Natural killer cell treated with Interleukin-12 subunit alpha and Interleukin-12 subunit beta and Interleukin-15 and Interleukin-18, amount 100 ng/mL, for 72 hours (primary cell): ENCODE data around the gene HSD3B7. TPM values are rescaled to one million over a fixed set of nuclear protein-coding genes. Genes with fewer than 3 reads are reported as not detected.
A peak's percentile ranks its signal among the peaks of the same experiment; 100 is the strongest.
"Not testable (repeated sequence)": the region's sequence is repeated elsewhere in the genome, so short reads cannot be mapped to it uniquely, and the experiment has no call there.

Experiments used
- ATAC-seq, 2 donors: fragments of 150-1000 bp; cut with Tn5 transposase in 1 of 2; sonication (Bioruptor Pico), chemical (Tn5 transposase) in 1 of 2; 2 replicates each; pipeline ENCODE4 v1.10.0; 2021
- DNase-seq: peaks from one replicate; pipeline ENCODE4 v3.0.0; 2022; ENCODE audit warnings: low spot score
- H3K27ac Mint-ChIP-seq, 2 donors: 1 replicate in 1 of 2; 2 replicates in 1 of 2; pipeline ENCODE4 v1.8.0; 2022; ENCODE audit warnings: mixed read lengths in 2 of 2, mild to moderate bottlenecking in 1 of 2, moderate library complexity in 1 of 2
- H3K27me3 Mint-ChIP-seq, 2 donors: 1 replicate in 1 of 2; 2 replicates in 1 of 2; pipeline ENCODE4 v1.8.0; 2022; ENCODE audit warnings: mixed read lengths in 2 of 2
- H3K36me3 Mint-ChIP-seq: one replicate; pipeline ENCODE4 v1.8.0; 2022; ENCODE audit warnings: mixed read lengths
- H3K4me1 Mint-ChIP-seq, 2 donors: 1 replicate in 1 of 2; 2 replicates in 1 of 2; pipeline ENCODE4 v1.8.0; 2022; ENCODE audit warnings: low read depth in 2 of 2, mixed read lengths in 2 of 2, mild to moderate bottlenecking in 1 of 2
- H3K4me3 Mint-ChIP-seq: one replicate; pipeline ENCODE4 v1.8.0; 2022; ENCODE audit warnings: mixed read lengths
- H3K9me3 Mint-ChIP-seq: 2 replicates; pipeline ENCODE4 v1.8.0; 2022; ENCODE audit warnings: mixed read lengths
- total RNA-seq, 2 donors: library from RNA; stranded (reverse); gene quantifications; one replicate each; pipeline ENCODE4 v1.2.3, GENCODE V29; 2022

Gene HSD3B7
- total RNA-seq, 2 donors from 2014 or later, result 2.3 to 5.3 TPM

GRCh38 chr16:31005350-31006085 lies 20.5 kb downstream of the HSD3B7 start:
- Mint-ChIP-seq H3K36me3 (no peaks in the 10 kb centered on the region), H3K4me1 (peaks cover 0 to 5% of the 10 kb centered on the region in 2 donors), H3K27ac (no peak overlapping the region), H3K27me3 (peaks cover 12 to 19% of the 10 kb centered on the region in 2 donors), H3K9me3 (no peaks in the 10 kb centered on the region), H3K4me3 (no peak overlapping the region)
- ATAC-seq (no peak), DNase-seq (no peak)

- peaks cover 12 to 19% of the 10 kb centered on the region in 2 donors for H3K27me3 Mint-ChIP-seq
- H3K36me3 Mint-ChIP-seq, result no peaks in the 10 kb centered on the region
- H3K9me3 Mint-ChIP-seq, result no peaks in the 10 kb centered on the region
- DNase-seq (no peak), ATAC-seq (no peak)
- H3K4me3 Mint-ChIP-seq, result no peak overlapping the region
- H3K4me1 Mint-ChIP-seq, result peaks cover 0 to 5% of the 10 kb centered on the region in 2 donors
- no peak overlapping the region for H3K27ac Mint-ChIP-seq
Measured at GRCh38 chr16:31006086-31006385, 21.0 kb downstream of the HSD3B7 start.

- Mint-ChIP-seq H3K9me3 (no peaks in the 10 kb centered on the region), H3K27me3 (peaks cover 18 to 23% of the 10 kb centered on the region in 2 donors), H3K36me3 (no peaks in the 10 kb centered on the region), H3K4me3 (no peak overlapping the region), H3K4me1 (peaks cover 4 to 9% of the 10 kb centered on the region in 2 donors), H3K27ac (no peak overlapping the region)
- DNase-seq (no peak), ATAC-seq (no peak)
Measured at GRCh38 chr16:31006589-31006988, 21.6 kb downstream of the HSD3B7 start.

GRCh38 chr16:31007684-31008083 lies 22.7 kb downstream of the HSD3B7 start:
- DNase-seq, result no peak
- peaks cover 6 to 15% of the 10 kb centered on the region in 2 donors for H3K4me1 Mint-ChIP-seq
- no peaks in the 10 kb centered on the region for H3K9me3 Mint-ChIP-seq
- ATAC-seq, result no peak
- no peaks in the 10 kb centered on the region for H3K36me3 Mint-ChIP-seq
- H3K4me3 Mint-ChIP-seq, result no peak overlapping the region
- no peak overlapping the region for H3K27ac Mint-ChIP-seq
- H3K27me3 Mint-ChIP-seq, result peaks cover 29 to 31% of the 10 kb centered on the region in 2 donors

- no peak overlapping the region for H3K4me3 Mint-ChIP-seq
- H3K27ac Mint-ChIP-seq, result no peak overlapping the region
- no peaks in the 10 kb centered on the region for H3K36me3 Mint-ChIP-seq
- ATAC-seq (no peak), DNase-seq (no peak)
- H3K4me1 Mint-ChIP-seq, result peaks cover 6 to 15% of the 10 kb centered on the region in 2 donors
- H3K27me3 Mint-ChIP-seq, result peaks cover 32 to 34% of the 10 kb centered on the region in 2 donors
- H3K9me3 Mint-ChIP-seq, result no peaks in the 10 kb centered on the region
Measured at GRCh38 chr16:31008149-31008548, 23.1 kb downstream of the HSD3B7 start.

GRCh38 chr16:31008551-31008950 lies 23.5 kb downstream of the HSD3B7 start:
- H3K4me1 Mint-ChIP-seq, result peaks cover 6 to 15% of the 10 kb centered on the region in 2 donors
- no peak for DNase-seq
- no peaks in the 10 kb centered on the region for H3K9me3 Mint-ChIP-seq
- H3K36me3 Mint-ChIP-seq, result no peaks in the 10 kb centered on the region
- peaks cover 36 to 38% of the 10 kb centered on the region in 2 donors for H3K27me3 Mint-ChIP-seq
- H3K4me3 Mint-ChIP-seq, result no peak overlapping the region
- H3K27ac Mint-ChIP-seq, result no peak overlapping the region
- ATAC-seq, result no peak

- DNase-seq (no peak), ATAC-seq (no peak)
- Mint-ChIP-seq H3K4me3 (no peak overlapping the region), H3K36me3 (no peaks in the 10 kb centered on the region), H3K27me3 (peaks cover 39 to 41% of the 10 kb centered on the region in 2 donors), H3K4me1 (peaks cover 6 to 15% of the 10 kb centered on the region in 2 donors), H3K9me3 (no peaks in the 10 kb centered on the region), H3K27ac (no peak overlapping the region)
Measured at GRCh38 chr16:31009120-31009519, 24.1 kb downstream of the HSD3B7 start.

GRCh38 chr16:31009894-31010584 lies 25.0 kb downstream of the HSD3B7 start:
- no peak overlapping the region for H3K4me3 Mint-ChIP-seq

GRCh38 chr16:31010585-31011325 lies 25.7 kb downstream of the HSD3B7 start, which contains the start of gene STX1B:
Gene STX1B, minus strand, starts transcription at chr16:31010638. Its CDS starts 242 bp downstream, at chr16:31010396.
- Mint-ChIP-seq H3K9me3 (no peaks in the 10 kb centered on the region), H3K27me3 (peaks cover 39 to 45% of the 10 kb centered on the region in 2 donors), H3K4me1 (peaks cover 6 to 15% of the 10 kb centered on the region in 2 donors), H3K27ac (no peak within 1 kb of the TSS), H3K4me3 (peak within 1 kb of the TSS; percentile 45), H3K36me3 (no peaks in the 10 kb centered on the region)
- ATAC-seq (peak in 1 of 2 donors; percentile 31), DNase-seq (no peak)

More at GRCh38 chr16:31009894-31010584, 25.0 kb downstream of the HSD3B7 start:
- Mint-ChIP-seq H3K9me3 (no peaks in the 10 kb centered on the region), H3K36me3 (no peaks in the 10 kb centered on the region), H3K4me1 (peaks cover 6 to 15% of the 10 kb centered on the region in 2 donors), H3K27me3 (peaks cover 39 to 43% of the 10 kb centered on the region in 2 donors), H3K27ac (no peak overlapping the region)
- ATAC-seq (no peak), DNase-seq (no peak)

GRCh38 chr16:31011815-31012214 lies 26.8 kb downstream of the HSD3B7 start:
- Mint-ChIP-seq H3K27me3 (peaks cover 39 to 41% of the 10 kb centered on the region in 2 donors), H3K4me3 (peak overlapping the region; percentile 45), H3K27ac (peak overlapping the region in 1 of 2 donors; percentile 54), H3K4me1 (peaks cover 6 to 15% of the 10 kb centered on the region in 2 donors)
- not testable (repeated sequence) for H3K36me3 Mint-ChIP-seq, DNase-seq, ATAC-seq, H3K9me3 Mint-ChIP-seq

- ATAC-seq, H3K9me3 Mint-ChIP-seq, DNase-seq, H3K36me3 Mint-ChIP-seq, H3K4me3 Mint-ChIP-seq: not testable (repeated sequence)
- Mint-ChIP-seq H3K27ac (peak overlapping the region in 1 of 2 donors; percentile 32), H3K4me1 (peaks cover 6 to 15% of the 10 kb centered on the region in 2 donors), H3K27me3 (peaks cover 39 to 41% of the 10 kb centered on the region in 2 donors)
Measured at GRCh38 chr16:31013292-31013691, 28.3 kb downstream of the HSD3B7 start.

- no peak overlapping the region for H3K4me3 Mint-ChIP-seq
- DNase-seq (no peak), ATAC-seq (no peak)
- H3K36me3 Mint-ChIP-seq, result no peaks in the 10 kb centered on the region
- H3K9me3 Mint-ChIP-seq, result no peaks in the 10 kb centered on the region
- H3K27me3 Mint-ChIP-seq, result peaks cover 27 to 28% of the 10 kb centered on the region in 2 donors
- no peak overlapping the region for H3K27ac Mint-ChIP-seq
- peaks cover 6 to 10% of the 10 kb centered on the region in 2 donors for H3K4me1 Mint-ChIP-seq
Measured at GRCh38 chr16:31016018-31016417, 31.0 kb downstream of the HSD3B7 start.

- ATAC-seq, H3K9me3 Mint-ChIP-seq: not testable (repeated sequence)
Measured at GRCh38 chr16:31017756-31018155, 32.7 kb downstream of the HSD3B7 start.

More at GRCh38 chr16:31017756-31018155, 32.7 kb downstream of the HSD3B7 start:
- not testable (repeated sequence) for DNase-seq, H3K36me3 Mint-ChIP-seq, H3K4me1 Mint-ChIP-seq, H3K4me3 Mint-ChIP-seq, H3K27ac Mint-ChIP-seq
- H3K27me3 Mint-ChIP-seq, result peaks cover 9 to 13% of the 10 kb centered on the region in 2 donors
